Activated effector memory CD4-positive, alpha-beta T cell treated with Interleukin-2 at 50 U/mL for 16 hours (primary cell): ENCODE results near the gene RPL4.
"Not testable (repeated sequence)": the region's sequence is repeated elsewhere in the genome, so short reads cannot be mapped to it uniquely, and the experiment has no call there.

Experiments used
- DNase-seq: peaks from one replicate; pipeline ENCODE4 v3.0.0-alpha.2; 2020

Gene RPL4

GRCh38 chr15:66504563-66505429 lies at the start of gene RPL4, which contains the start of gene ZWILCH:
Gene RPL4 (minus strand): TSS chr15:66504855. CDS start chr15:66504790, 65 bp downstream.
Gene ZWILCH (plus strand): TSS chr15:66505326. CDS start chr15:66505339, 13 bp downstream.
- DNase-seq: peak; percentile 76

GRCh38 chr15:66545255-66545654 lies 40.6 kb upstream of the RPL4 start:
- DNase-seq: no peak

- DNase-seq: no peak
Measured at GRCh38 chr15:66542896-66543295, 38.2 kb upstream of the RPL4 start.

GRCh38 chr15:66535056-66535455 lies 30.4 kb upstream of the RPL4 start:
- no peak for DNase-seq

GRCh38 chr15:66524838-66525237 lies 20.2 kb upstream of the RPL4 start:
- DNase-seq: no peak

- no peak for DNase-seq
Measured at GRCh38 chr15:66523926-66524325, 19.3 kb upstream of the RPL4 start.

GRCh38 chr15:66515901-66516322 lies 11.3 kb upstream of the RPL4 start:
- no peak for DNase-seq

- no peak for DNase-seq
Measured at GRCh38 chr15:66514586-66514985, 9.9 kb upstream of the RPL4 start.

- DNase-seq: no peak
Measured at GRCh38 chr15:66508293-66508883, 3.7 kb upstream of the RPL4 start.

- no peak for DNase-seq
Measured at GRCh38 chr15:66505818-66506217, 1.2 kb upstream of the RPL4 start.

- DNase-seq: no peak
Measured at GRCh38 chr15:66505430-66505811, 766 bp upstream of the RPL4 start.

GRCh38 chr15:66503780-66504562 lies 684 bp downstream of the RPL4 start:
- no peak for DNase-seq

GRCh38 chr15:66503041-66503648 lies 1.5 kb downstream of the RPL4 start:
- not testable (repeated sequence) for DNase-seq

GRCh38 chr15:66502491-66502890 lies 2.2 kb downstream of the RPL4 start:
- DNase-seq: no peak

GRCh38 chr15:66500346-66500745 lies 4.3 kb downstream of the RPL4 start:
- DNase-seq: not testable (repeated sequence)

GRCh38 chr15:66498501-66499386 lies 5.9 kb downstream of the RPL4 start:
- no peak for DNase-seq

- DNase-seq: peak; percentile 95
Measured at GRCh38 chr15:66497502-66498455, 6.9 kb downstream of the RPL4 start, which contains the start of gene SNAPC5. Gene SNAPC5 (minus strand): TSS chr15:66497762. CDS start chr15:66497731, 31 bp downstream.

GRCh38 chr15:66496951-66497501 lies 7.6 kb downstream of the RPL4 start:
- DNase-seq: no peak

GRCh38 chr15:66494262-66494661 lies 10.4 kb downstream of the RPL4 start:
- no peak for DNase-seq

GRCh38 chr15:66491846-66492245 lies 12.8 kb downstream of the RPL4 start:
- DNase-seq: no peak
